ENCODE data around the gene TEDC1. TPM values are rescaled to one million over a fixed set of nuclear protein-coding genes. Genes with fewer than 3 reads are reported as not detected.
A peak's percentile ranks its signal among the peaks of the same experiment; 100 is the strongest.

Gene TEDC1
- total RNA-seq, 1 experiment from 2014 or later, result 26.2 TPM

DNA sequence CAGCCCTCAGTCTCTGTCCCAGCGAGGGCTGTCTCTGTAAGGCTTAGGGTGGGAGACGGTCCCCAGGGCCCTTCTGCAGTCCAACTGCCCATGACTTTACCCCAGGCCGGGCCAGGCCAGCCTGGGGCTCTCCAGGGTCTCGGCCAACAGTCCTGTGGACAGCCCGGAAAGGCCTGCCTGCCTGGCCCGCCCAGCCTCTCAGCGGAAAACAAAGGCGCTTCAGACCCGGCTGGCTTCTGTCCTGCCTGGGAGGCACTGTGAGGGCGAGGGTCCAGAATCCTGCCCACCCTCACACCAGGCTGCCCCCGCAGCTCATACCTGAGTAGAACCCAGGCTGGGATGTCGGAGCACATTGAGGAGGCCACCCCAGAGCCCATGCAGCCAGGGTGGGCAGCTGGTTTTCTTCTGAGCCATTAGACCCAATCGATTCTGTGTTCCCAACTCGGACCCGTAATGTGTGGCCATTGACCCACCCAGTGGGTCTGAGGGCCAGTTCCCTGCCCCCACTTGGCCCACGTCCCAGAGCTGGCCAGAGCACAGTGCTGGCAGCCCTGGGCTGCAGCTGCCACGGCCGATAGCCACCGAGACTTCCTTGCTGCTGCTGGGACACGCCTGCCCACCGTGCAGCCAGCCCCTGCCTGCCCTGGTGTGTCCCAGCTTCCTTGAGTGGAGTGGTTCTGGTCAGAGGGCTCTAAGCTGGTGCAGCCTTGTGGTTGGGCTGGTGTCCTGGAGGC is 14.8 kb upstream of the TEDC1 start:
- Histone ChIP-seq H4K20me1 (ENCODE audit: control insufficient read depth, insufficient read depth, insufficient read length) (no peaks in the 10 kb centered on the region), H2AFZ (ENCODE audit: low read length) (no peak overlapping the region), H2AK5ac (ENCODE audit: insufficient read length, low read length) (no peak overlapping the region), H3T11ph (ENCODE audit: low read length) (no peak overlapping the region), H3K4me2 (ENCODE audit: insufficient read depth, insufficient read length, low read length) (peak overlapping the region; percentile 25), H3K23ac (ENCODE audit: insufficient read length, low read depth, low read length) (no peak overlapping the region), H3K9ac (ENCODE audit: extremely low read depth, insufficient read length, low read length) (no peak overlapping the region), H4K8ac (replicated peaks; ENCODE audit: insufficient read length, low read depth, low read length) (no peak overlapping the region), H3K27ac (ENCODE audit: insufficient read length, low read depth, low read length) (no peak overlapping the region), H2BK120ac (ENCODE audit: low read depth, low read length, poor library complexity, severe bottlenecking) (no peak overlapping the region), H2BK20ac (ENCODE audit: low read depth, low read length, poor library complexity, severe bottlenecking) (no peak overlapping the region), H4K91ac (ENCODE audit: insufficient read length, low read depth, low read length) (peak overlapping the region; percentile 28), H2BK5ac (ENCODE audit: insufficient read length, low read length) (no peak overlapping the region), H3K4ac (ENCODE audit: low read depth, low read length) (no peak overlapping the region), H2BK15ac (ENCODE audit: low read depth, low read length) (no peak overlapping the region), H3K23me2 (ENCODE audit: insufficient read length, low read depth, low read length, poor library complexity, severe bottlenecking) (peaks cover 12% of the 10 kb centered on the region), H3K27me3 (ENCODE audit: insufficient read depth, low read length) (peaks cover 36% of the 10 kb centered on the region), H3K9me3 (ENCODE audit: control insufficient read depth, low read depth, low read length) (no peaks in the 10 kb centered on the region), H3K14ac (ENCODE audit: insufficient read depth, low read length) (peak overlapping the region; percentile 17; the same call in 1 of the 2 replicates), H4K5ac (ENCODE audit: insufficient read length, low read depth, low read length) (no peak overlapping the region), H3K56ac (ENCODE audit: insufficient read length, low read depth, low read length) (no peak overlapping the region), H3K18ac (ENCODE audit: insufficient read length, low read depth, low read length) (no peak overlapping the region), H2BK12ac (ENCODE audit: insufficient read length, low read depth, low read length) (peak overlapping the region; percentile 29), H3K79me1 (ENCODE audit: insufficient read depth, low read depth, low read length, poor library complexity, severe bottlenecking) (no peaks in the 10 kb centered on the region), H3K79me2 (ENCODE audit: insufficient read depth, low read length) (no peaks in the 10 kb centered on the region), H3K4me1 (ENCODE audit: insufficient read depth, low read length) (no peaks in the 10 kb centered on the region; the same call in 1 of the 2 replicates)
- no CpG with 5 or more reads among the region's 21 CpGs for WGBS (ENCODE audit: extremely low coverage, insufficient read length, low lambda C conversion rate)
- peak overlapping the region; percentile 48 to 73; a peak in 2 of 5 replicates for H3K4me3 Mint-ChIP-seq
- no peaks in the 10 kb centered on the region for H3K36me3 Mint-ChIP-seq (ENCODE audit: insufficient read depth in 1 of 3, low read depth in 3 of 3)
- peaks cover 0 to 3% of the 10 kb centered on the region in 2 experiments; a peak in 1 of 5 replicates for H3K9me3 Mint-ChIP-seq
- H3K27ac Mint-ChIP-seq, result no peak overlapping the region
- TF ChIP-seq, protein P1, sequence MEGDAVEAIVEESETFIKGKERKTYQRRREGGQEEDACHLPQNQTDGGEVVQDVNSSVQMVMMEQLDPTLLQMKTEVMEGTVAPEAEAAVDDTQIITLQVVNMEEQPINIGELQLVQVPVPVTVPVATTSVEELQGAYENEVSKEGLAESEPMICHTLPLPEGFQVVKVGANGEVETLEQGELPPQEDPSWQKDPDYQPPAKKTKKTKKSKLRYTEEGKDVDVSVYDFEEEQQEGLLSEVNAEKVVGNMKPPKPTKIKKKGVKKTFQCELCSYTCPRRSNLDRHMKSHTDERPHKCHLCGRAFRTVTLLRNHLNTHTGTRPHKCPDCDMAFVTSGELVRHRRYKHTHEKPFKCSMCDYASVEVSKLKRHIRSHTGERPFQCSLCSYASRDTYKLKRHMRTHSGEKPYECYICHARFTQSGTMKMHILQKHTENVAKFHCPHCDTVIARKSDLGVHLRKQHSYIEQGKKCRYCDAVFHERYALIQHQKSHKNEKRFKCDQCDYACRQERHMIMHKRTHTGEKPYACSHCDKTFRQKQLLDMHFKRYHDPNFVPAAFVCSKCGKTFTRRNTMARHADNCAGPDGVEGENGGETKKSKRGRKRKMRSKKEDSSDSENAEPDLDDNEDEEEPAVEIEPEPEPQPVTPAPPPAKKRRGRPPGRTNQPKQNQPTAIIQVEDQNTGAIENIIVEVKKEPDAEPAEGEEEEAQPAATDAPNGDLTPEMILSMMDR (conservative IDR thresholded peaks at IDR 0.05), result no peak
- peaks cover 55% of the 10 kb centered on the region for H3K27me3 Mint-ChIP-seq (ENCODE audit: low read depth)
- peaks cover 3 to 28% of the 10 kb centered on the region in 2 experiments for H3K4me1 Mint-ChIP-seq
- DNase-seq, result no peak

All from H9 (cell line).